GF-D8 (cell line): ENCODE results near the gene TMEM74B.
"Not testable (repeated sequence)": the region's sequence is repeated elsewhere in the genome, so short reads cannot be mapped to it uniquely, and the experiment has no call there.

Source experiments
- DNase-seq: peaks from one replicate; lab custom pipeline; 2025; lab: John Stamatoyannopoulos, UW

The TMEM74B gene

DNA sequence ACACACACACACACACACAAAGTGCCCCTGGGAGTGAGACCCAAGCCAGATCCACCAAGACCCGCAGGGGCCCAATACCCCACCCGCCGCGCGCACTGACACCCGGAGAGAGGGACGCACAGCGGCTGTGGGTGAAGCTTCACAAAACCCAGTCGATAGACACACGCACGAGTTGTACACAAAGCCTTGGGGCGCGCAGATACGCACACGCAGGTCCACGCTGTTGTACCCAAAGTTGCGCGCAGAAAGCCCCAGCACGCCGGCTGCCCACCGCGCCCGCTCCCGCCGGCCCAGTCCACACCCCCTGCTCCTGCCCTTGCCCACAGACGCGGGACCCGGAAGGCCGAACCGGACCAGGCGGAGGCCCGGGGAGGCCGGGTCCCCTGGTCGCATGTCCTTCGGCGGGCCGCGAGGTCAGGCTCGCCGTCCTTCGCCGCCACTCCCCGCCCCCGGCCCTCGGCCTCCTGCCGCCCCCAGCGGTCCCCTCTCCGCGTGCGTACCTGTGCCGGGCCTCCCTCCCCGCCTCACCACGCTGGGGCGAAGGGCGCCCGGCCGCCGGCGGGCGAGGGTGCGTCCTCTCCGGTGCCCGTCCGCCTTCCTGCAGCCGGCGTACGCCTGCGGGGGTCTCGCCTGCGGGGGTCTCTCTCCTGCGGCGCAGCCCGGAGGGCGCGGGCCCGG is at the start of gene TMEM74B:
Gene TMEM74B, minus strand, starts transcription at position 344 of the 678 bp plus-strand sequence. CDS start 1,180 bp downstream, outside the sequence.
- DNase-seq, result no peak

DNA sequence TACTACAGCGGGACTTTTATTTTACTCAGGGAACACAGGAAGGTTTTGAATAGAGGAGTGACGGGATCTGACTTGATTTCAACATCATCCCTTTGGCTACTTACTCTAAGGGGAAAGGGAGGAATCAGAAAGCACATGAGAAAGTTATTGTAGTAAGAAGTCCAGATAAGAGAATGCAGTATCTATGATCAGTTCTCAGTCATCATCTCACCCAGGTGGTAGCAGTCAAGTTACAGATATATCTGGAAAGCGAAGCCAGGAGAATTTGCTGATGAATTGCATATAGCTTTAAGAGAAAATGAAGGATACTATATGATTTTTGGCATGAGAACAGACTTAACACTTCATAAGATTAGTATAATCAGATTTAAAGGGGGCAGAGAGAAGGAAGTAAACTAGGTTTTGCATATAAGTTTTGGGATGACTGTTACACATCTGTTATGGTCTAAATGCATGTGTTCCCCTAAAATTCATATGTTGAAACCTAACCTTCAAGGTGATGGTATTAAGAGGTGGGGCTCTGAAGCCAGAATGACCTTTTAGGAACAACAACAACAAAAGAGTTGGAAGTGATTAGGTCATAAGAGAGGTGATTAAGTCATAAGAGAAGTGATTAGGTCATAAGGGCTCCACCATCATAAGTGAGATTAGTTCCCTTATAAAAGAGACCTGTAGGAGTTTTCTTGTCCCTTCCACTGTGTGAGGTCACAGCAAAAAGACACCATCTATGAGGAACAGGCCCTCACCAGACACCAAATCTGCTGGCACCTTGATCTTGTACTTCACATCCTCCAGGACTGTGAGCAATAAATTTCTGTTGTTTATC is 47.7 kb upstream of the TMEM74B start:
- DNase-seq, result no peak

DNA sequence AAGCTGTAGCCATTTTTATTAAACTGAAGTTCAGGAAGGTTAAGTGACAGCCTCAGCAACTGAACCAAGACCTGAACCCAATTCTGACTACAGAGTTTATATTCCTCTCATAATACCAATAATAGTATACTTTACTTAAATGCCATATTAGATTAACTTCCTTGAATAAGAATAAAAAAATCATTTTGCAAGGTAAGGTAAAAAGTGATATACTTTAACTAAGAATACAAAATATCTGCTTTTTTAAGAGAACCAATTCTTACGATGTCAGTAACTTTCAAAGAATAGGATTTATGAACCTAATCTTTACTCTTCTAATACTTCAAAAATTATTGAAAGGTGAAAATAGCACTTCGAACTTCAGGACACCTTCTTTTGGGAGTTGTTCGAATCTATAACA is 44.8 kb upstream of the TMEM74B start:
- no peak for DNase-seq

DNA sequence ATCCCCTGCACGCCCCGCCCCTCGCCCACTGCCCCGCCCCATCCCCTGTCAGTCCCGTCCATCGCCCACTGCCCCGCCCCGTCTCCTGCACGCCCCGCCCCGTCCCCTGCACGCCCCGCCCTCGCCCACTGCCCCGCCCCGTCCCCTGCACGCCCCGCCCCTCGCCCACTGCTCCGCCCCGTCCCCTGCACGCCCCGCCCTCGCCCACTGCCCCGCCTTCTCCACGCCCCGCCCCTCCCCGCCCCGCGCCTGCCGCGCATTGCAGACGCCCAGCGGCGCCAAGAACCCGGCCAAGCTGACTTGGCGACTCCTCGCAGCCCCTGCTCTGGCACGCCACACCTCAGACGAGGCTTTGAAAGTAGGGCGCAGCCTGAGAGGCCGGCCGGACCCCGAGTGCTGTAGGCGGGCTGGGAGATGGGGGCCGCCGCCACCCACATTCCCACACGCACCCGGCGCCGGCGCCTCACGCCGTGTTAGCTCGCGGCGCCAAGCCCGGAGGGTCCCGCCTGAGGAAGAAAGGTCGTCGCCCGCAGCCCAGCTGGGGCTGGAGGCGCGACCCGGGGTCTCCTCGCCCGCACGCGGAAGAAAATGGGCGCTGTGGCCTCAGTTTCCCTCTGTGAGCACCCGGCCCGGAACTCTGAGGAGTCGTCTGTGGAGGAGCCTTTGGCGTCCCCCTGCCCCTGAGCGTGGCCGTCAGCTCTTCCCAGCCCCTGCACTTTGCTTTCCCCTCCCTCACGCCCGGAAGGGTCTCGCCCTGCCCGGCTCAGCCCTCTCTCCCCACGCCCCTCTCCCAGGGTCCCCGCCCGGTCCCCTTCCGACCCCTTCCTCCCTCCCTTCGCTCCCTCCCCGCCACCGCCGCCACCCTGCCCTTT is 41.2 kb upstream of the TMEM74B start, which contains the start of gene RAD21L1:
Gene RAD21L1, plus strand, starts transcription at position 262 of the 872 bp plus-strand sequence. CDS start 2,410 bp downstream, outside the sequence.
- DNase-seq, result no peak

DNA sequence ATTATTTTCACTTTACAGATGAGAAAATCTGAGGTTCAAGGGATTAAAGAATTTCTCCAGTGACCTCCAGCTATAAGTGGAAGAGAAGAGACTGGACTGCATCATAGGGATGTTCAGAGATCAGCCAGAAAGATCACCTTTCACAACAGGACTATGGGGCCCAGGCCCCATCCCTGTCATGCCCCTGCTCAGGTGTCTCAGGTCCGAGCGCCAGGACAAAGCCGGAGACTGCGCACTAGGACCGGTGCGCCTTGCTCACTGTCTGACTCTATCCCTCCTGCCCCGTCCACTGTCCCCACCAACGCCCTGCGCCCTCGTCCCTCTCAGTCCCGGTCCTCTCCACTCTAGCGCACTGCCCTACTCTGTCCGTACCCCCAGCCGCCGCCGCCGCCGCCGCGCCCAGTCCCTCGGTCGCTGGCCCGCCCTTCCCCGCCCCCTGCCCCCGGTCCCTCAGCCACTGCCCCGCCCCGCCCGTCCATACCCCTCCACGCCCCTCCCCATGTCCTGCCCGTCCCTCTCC is 40.5 kb upstream of the TMEM74B start:
- no peak for DNase-seq

DNA sequence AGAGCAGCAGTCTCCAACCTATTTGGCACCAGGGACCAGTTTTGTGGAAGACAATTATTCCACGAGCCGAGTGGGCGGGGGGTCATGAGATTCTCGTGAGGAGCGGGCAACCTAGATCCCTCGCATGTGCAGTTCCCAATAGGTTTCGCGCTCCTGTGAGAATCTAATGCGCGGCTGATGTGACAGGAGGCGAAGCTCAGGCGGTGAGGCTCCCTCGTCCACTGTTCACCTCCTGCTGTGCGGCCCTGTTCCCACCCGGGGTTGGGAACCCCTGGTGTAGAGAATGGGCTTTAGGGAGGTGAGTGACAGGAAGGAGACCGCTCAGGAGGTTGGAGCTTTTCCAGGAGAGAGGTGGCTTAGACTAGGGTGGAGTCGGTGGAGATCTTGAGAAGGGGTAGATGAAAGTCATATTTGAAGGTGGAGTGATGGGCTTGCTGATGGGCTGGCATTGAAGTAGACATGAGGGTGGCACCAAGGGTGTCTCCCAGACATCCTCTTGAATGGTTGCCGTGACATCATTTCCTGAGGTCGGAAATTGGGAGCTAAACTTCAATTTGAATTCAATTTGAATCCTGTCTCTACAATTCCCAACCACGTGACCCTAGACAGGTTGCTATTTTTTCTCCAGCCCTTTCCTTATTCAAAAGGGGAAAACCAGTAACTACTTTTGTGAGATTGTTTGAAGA is 39.6 kb upstream of the TMEM74B start:
- no peak for DNase-seq

DNA sequence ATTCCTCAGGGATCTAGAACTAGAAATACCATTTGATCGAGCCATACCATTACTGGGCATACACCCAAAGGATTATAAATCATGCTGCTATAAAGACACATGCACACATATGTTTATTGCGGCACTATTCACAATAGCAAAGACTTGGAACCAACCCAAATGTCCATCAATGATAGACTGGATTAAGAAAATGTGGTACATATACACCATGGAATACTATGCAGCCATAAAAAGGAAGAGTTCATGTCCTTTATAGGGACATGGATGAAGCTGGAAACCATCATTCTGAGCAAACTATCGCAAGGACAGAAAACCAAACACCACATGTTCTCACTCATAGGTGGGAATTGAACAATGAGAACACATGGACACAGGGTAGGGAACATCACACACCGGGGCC is 38.0 kb upstream of the TMEM74B start:
- not testable (repeated sequence) for DNase-seq

DNA sequence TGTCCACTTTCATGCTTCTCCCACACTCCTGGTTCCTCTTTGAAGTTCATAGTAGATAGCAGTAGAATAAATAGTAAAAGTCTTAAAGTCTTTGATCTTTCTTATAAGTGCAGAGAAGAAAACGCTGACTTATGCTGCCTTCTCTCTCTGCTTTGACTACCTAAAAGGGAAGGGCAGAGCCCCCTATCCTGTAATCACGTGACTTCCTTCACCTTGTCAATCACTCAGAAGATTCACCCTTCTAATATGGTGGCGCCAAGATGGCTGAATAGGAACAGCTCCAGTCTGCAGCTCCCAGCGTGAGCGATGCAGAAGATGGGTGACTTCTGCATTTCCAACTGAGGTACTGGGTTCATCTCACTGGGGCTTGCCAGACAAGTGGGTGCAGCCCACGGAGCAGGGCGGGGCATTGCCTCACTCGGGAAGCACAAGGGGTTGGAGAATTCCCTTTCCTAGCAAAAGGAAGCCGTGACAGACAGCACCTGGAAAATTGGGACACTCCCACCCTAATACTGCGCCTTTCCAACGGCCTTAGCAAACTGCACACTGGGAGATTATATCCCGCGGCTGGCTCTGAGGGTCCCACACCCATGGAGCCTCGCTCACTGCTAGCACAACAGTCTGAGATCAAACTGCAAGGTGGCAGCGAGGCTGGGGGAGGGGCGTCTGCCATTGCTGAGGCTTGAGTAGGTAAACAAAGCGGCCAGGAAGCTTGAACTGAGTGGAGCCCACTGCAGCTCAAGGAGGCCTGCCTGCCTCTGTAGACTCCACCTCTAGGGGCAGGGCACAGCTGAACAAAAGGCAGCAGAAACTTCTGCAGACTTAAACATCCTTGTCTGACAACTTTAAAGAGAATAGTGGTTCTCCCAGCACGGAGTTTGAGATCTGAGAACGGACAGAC is 32.0 kb upstream of the TMEM74B start:
- DNase-seq, result not testable (repeated sequence)

DNA sequence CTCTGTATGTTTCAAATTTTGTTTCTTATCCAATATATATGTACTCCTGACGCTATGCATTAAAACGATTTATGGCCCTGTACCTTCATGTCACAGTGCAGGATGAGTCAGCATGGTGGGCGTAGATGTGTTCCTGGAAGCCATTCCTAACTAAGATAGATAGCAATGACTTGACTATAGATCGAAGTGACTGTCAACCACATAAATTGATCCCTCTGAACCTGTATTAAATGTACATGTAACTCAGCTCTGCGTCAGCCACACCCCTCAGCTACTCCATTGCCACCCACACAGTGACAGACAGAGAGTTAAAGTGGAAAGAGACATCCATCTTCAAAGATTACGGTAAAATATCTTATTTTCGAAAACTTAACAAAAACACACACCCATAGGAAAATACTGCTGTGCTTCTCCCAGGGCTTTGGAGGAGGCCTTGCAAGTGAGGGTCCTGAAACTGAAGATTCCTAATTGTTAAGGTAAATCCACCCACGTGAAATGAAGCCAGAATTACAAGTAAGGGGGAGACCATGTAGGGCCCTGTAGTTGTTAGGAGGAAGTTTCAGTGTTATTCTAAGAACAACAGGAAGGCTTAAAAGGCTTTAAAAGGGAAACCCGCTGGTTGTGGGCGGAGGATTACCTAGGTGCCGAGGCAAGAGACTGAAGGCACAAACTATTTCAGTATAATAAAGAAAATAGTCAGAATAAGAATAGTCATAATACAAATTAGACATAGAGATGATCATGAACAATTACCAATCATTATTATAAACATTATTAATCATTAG is 30.8 kb upstream of the TMEM74B start:
- no peak for DNase-seq

DNA sequence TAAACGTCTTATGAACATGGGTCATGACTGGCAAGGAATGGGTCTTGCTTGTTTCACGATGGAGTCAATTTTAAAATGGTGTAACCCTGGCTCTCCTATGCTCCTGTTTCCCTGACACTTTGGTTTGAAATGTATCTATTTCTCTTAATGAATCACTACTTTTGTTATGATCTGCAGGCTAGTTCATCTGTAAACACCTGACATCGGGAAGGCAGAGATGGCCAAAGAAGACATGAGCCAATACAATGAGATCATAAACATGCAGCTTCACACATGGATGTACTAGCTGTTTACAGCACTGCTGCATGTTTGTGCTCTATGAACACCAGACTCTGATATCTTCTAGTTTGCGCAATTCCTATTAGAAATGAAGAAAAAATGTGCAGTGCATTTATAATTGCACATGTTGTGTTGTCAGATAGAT is 30.1 kb upstream of the TMEM74B start:
- no peak for DNase-seq

DNA sequence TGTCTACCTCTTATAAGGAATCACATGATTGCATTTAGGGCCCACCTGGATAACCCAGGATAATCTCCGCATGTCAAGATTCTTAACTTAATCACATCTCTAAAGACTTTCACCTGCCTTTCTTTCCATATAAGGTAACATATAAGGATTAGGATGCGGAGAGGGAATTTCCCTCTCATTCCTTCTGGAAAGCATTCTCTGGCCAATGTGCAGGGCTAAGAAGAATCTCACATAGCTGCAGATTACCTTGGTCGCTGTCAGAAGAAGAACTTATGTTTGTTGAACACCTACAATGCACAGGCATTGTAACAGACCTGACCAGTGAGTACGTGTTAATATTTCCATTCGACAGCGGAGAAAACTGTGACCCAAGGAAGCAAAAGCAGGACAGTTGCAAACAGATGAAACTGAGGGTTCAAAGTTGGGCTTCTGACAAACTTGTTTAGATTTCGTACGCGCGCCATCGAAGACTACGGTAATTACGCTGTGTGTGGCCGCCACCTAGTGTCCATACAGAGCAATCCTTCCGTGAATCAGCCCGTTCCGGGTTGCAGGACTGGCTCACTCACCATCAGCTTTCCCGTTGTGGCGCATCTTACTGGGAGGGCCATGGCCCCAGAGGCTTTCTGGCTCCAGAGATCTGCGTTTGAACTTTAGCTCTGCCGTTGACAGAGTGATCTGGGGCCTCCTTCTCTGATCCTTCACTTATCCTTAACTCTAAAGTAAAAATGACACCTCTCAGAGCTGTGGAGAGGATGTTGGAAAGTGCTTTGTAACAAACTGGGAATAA is 28.0 kb upstream of the TMEM74B start:
- peak; percentile 12 for DNase-seq

DNA sequence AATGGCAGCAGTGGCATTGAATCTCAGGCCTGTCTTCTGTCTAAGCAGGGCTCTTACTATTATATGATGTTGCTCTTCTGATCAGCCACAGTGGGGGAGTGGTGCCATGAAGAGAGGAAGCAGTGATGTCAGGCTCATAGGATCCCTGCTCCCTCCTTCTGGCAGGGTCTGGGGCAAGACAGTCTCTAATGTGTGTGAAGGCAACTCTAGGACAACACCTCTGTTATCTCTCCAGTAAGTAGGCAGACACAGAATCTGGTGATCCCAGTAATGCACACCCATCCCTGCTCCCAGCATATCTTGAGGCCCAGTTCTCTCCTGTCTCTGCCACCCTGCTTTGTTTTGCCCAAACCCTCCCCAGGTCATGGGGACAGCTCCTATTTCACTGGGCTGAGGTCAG is 27.2 kb upstream of the TMEM74B start:
- DNase-seq, result no peak

DNA sequence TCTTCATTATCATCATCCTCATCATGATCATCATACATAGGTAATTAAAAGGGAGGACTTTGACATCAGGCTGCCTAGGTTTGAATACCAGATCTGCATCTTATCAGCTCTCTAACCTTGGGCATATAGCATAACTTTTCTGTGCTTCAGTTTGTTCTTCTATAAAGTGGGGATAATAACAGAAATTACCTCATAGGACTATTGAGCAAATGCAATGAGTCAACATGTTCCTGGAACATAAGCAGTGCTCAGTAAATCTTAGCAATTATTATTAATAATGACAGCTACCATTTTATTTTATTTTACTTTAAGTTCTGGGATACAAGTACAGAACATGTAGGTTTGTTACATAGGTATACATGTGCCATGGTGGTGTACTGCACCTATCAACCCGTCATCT is 25.7 kb upstream of the TMEM74B start:
- DNase-seq, result no peak

DNA sequence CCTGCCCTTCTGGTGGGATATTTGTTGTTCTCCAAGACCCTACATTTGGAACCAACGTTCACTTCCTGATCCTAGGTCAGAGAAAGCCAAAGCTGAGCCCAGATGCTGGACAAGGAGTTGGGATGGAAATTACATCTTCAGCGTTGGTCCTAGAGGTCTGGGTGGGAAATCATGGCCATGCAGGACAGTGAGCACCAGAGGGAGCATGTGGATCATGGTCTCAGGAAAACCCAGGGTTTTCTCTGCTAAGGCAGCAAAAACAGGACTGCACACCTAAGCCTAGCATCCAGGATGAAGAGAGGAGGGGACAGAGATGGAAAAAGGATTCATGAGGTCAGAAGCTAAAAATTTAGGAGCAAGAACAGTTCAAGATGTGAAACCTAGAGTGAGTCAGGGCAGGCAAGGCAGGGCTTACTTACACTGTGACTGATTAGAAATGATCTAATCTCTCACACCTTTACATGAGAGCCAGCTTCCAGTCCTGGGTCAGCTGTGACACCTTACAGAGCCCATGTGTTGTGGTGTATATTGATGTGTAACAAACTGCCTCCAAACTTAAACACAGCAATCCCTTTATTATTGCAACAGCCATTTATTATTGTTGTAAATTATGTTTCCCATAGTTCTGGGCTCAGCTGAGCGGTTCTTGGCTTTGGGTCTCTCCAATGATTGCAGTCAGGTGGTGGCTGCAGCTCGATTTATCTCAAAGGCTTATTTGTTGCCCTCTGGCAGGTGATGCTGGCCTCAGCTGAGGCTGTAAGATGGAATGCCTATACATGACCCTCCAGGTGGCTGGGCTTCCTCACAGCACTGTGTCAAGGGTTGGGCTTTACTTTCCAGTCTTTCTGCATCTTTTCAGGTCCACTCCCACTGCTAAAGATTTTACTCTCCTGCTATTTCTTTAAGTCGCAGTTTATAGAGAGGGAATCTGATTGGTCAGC is 24.9 kb upstream of the TMEM74B start:
- no peak for DNase-seq

DNA sequence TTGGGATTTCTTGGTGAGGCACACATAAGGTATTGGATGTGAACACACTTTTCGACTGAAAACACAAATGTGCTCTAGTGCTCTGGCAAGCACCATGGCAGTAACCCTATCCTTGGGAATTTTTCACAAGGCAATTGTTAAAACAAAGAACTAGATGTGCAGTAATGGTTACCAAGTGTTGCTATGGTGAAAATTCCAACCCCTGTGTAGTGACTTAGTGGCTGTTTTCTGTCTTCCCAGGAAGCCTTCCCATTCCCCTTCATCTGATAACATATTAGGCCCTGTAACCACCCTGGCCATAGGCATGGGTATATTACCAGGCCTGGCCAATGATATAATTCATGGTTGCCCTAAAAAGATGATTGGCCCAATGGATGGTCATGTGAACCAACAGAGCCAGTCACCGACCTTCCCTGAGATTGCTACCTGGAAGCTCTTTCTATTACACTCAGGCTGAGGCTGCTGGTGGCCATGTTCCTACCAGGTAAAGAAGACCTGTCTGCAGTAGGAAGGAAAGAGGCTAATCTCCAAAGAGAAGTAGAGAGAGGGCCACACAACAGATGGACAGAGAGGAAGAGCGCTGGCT is 22.6 kb upstream of the TMEM74B start:
- DNase-seq, result no peak

DNA sequence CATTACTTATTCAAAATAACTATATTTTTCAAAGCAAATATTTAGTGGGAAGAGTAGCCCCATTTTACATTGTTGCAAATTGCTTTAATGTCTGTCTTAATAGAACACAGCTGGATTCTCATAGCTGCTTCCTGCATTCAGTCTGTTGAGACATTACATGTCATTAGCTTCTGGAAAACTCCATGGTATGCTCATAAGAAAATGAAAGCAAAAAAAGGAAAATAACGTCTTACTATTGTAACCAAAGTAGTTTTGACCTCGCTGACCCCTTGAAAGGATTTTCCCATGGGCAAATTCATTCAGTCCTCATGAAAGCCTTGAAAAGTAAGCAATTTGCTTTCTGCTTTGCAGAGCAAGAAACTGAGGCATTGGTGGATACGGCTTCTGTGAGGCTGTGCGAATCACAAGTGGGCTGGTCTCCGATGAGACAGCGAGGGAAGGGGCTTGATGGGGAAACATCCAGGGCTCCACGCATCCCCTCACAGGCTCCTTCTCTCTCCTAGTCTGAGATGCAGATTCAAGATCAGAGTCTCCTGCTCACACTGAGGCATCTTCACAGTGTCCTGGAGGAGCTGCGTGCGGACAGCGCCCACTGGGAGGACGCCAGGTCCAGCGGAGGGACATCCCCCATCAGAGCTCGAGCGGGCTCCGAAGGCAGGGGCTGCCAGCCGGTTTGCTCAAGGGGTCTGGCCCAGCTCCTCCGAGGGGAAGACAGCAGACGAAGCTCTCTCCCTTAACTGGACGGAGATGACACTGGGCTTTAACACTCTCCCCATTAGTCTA is 21.8 kb upstream of the TMEM74B start:
- no peak for DNase-seq
